Esophagus muscularis mucosa (tissue), 4 donors: ENCODE measurements around the gene WDFY4. TPM values are rescaled to one million over a fixed set of nuclear protein-coding genes. Genes with fewer than 3 reads are reported as not detected.

Source experiments
- DNase-seq: peaks from one replicate; pipeline ENCODE4 v3.0.0-alpha.2; 2017; ENCODE audit errors: extremely low spot score
- H3K27ac ChIP-seq, 4 donors: fragments of 200-600 bp; sonication (generic); replicated peaks in 1 of 4; 1 replicate in 3 of 4; 2 replicates in 1 of 4; pipeline ENCODE4 v1.5.1; 2016 to 2019; ENCODE audit warnings: mild to moderate bottlenecking in 1 of 4
- H3K27me3 ChIP-seq, 4 donors: fragments of 200-600 bp; sonication (generic); one replicate each; pipeline versions ENCODE4 v1.5.1 to v1.6.0; 2016 to 2019
- H3K36me3 ChIP-seq, 4 donors: fragments of 200-600 bp; sonication (generic); one replicate each; pipeline ENCODE4 v1.5.1; 2016 to 2019
- H3K4me1 ChIP-seq, 4 donors: fragments of 200-600 bp; sonication (generic); one replicate each; pipeline ENCODE4 v1.5.1; 2016 to 2019
- H3K4me3 ChIP-seq, 4 donors: fragments of 200-600 bp; sonication (generic); 1 replicate in 2 of 4; 2 replicates in 2 of 4; pipeline ENCODE4 v1.5.1; 2016 to 2019; ENCODE audit warnings: mild to moderate bottlenecking in 4 of 4, moderate library complexity in 1 of 4
- H3K9me3 ChIP-seq, 4 donors: fragments of 200-600 bp; sonication (generic); 1 replicate in 3 of 4; 2 replicates in 1 of 4; pipeline ENCODE4 v1.5.1; 2016 to 2019
- CTCF ChIP-seq, 3 experiments: fragments of 200-600 bp in 2 of 3; fragments of 450-650 bp in 1 of 3; sonication (generic) in 2 of 3; IDR thresholded peaks; one replicate each; pipeline ENCODE4 v1.5.1; 2017 to 2019; ENCODE audit warnings: antibody characterized with exemption in 3 of 3, mild to moderate bottlenecking in 2 of 3, moderate library complexity in 1 of 3
- EP300 ChIP-seq: sonication (generic); formaldehyde crosslinking; IDR thresholded peaks from one replicate; pipeline ENCODE4 v1.6.1; 2017; ENCODE audit warnings: antibody characterized with exemption
- POLR2A ChIP-seq: fragments of 450-650 bp; IDR thresholded peaks from one replicate; pipeline ENCODE4 v1.6.1; 2017; ENCODE audit warnings: antibody characterized with exemption, moderate library complexity, mild to moderate bottlenecking, low read depth
- POLR2AphosphoS5 ChIP-seq, 2 donors: sonication (generic); formaldehyde crosslinking; IDR thresholded peaks; one replicate each; pipeline ENCODE4 v1.6.1; 2017; ENCODE audit warnings: antibody characterized with exemption in 2 of 2
- WGBS: methylation state at CpG from one replicate; pipeline ENCODE4 v1.1.5; 2018; 5-methylcytosine and 5-hydroxymethylcytosine counted together
- intact Hi-C: fragments of 100-400 bp; cut with DNase I; formaldehyde crosslinking; loops from one replicate; pipeline ENCODE4 v1.15.1; 2023
- total RNA-seq, 4 donors: library from RNA; depleted of rRNA; stranded (reverse); fragments of >200 nt; gene quantifications; one replicate each; pipeline versions ENCODE4 v1.1.0 to v1.2.1, GENCODE V29; 2016

Gene WDFY4
- total RNA-seq, 4 donors from 2014 or later = 2.3 to 7.3 (median 5.2) TPM

- intact Hi-C loops = no loop called here
- 33% methylated on average over 1 of the region's 1 CpG for WGBS
- Histone ChIP-seq H3K27me3 (peaks cover 0 to 4% (median 0%) of the 10 kb centered on the region in 4 donors), H3K4me1 (peaks cover 6 to 25% (median 12%) of the 10 kb centered on the region in 4 donors), H3K4me3 (no peak overlapping the region), H3K9me3 (no peaks in the 10 kb centered on the region), H3K27ac (no peak overlapping the region), H3K36me3 (no peaks in the 10 kb centered on the region)
- TF ChIP-seq POLR2A (no peak), CTCF (IDR thresholded peaks at IDR 0.05) (no peak), POLR2AphosphoS5 (IDR thresholded peaks at IDR 0.05) (no peak), EP300 (no peak)
- DNase-seq = no peak
Observed at GRCh38 chr10:49008091-49008490, 323.4 kb downstream of the WDFY4 start.

- Histone ChIP-seq H3K36me3 (no peaks in the 10 kb centered on the region), H3K4me3 (no peak overlapping the region), H3K27ac (no peak overlapping the region), H3K27me3 (peaks cover 0 to 4% (median 0%) of the 10 kb centered on the region in 4 donors), H3K4me1 (peaks cover 7 to 25% (median 13%) of the 10 kb centered on the region in 4 donors), H3K9me3 (no peaks in the 10 kb centered on the region)
- 72% methylated on average over 11 of the region's 13 CpGs for WGBS
- TF ChIP-seq CTCF (IDR thresholded peaks at IDR 0.05) = no peak
- no peak for TF ChIP-seq EP300
- no peak for TF ChIP-seq POLR2A
- no peak for TF ChIP-seq POLR2AphosphoS5 (IDR thresholded peaks at IDR 0.05)
- intact Hi-C loops = no loop called here
- DNase-seq = no peak
Observed at GRCh38 chr10:49008505-49009198, 324.0 kb downstream of the WDFY4 start.

- Histone ChIP-seq H3K27me3 (peaks cover 0 to 4% (median 0%) of the 10 kb centered on the region in 4 donors), H3K27ac (no peak overlapping the region), H3K9me3 (no peaks in the 10 kb centered on the region), H3K36me3 (no peaks in the 10 kb centered on the region), H3K4me3 (no peak overlapping the region), H3K4me1 (peaks cover 7 to 25% (median 14%) of the 10 kb centered on the region in 4 donors)
- DNase-seq = no peak
- TF ChIP-seq EP300 = no peak
- no peak for TF ChIP-seq POLR2A
- TF ChIP-seq CTCF (IDR thresholded peaks at IDR 0.05) = no peak
- TF ChIP-seq POLR2AphosphoS5 (IDR thresholded peaks at IDR 0.05) = no peak
- 49% methylated on average over 8 of the region's 8 CpGs for WGBS
- intact Hi-C loops = no loop called here
Observed at GRCh38 chr10:49009199-49009979, 324.7 kb downstream of the WDFY4 start.

- TF ChIP-seq EP300 = no peak
- TF ChIP-seq CTCF (IDR thresholded peaks at IDR 0.05) = no peak
- no peak for TF ChIP-seq POLR2AphosphoS5 (IDR thresholded peaks at IDR 0.05)
- no peak for TF ChIP-seq POLR2A
- Histone ChIP-seq H3K27me3 (peaks cover 0 to 4% (median 0%) of the 10 kb centered on the region in 4 donors), H3K27ac (no peak overlapping the region), H3K9me3 (no peaks in the 10 kb centered on the region), H3K4me3 (no peak overlapping the region), H3K36me3 (no peaks in the 10 kb centered on the region), H3K4me1 (peaks cover 11 to 25% (median 14%) of the 10 kb centered on the region in 4 donors)
- 65% methylated on average over 3 of the region's 4 CpGs for WGBS
- intact Hi-C loops = no loop called here
- DNase-seq = no peak
Observed at GRCh38 chr10:49010295-49010694, 325.6 kb downstream of the WDFY4 start.
